OCI-LY3 (cell line): ENCODE data around the gene DIP2C.

Experiments used
- H2AFZ ChIP-seq: fragments of 200-600, 300-600 bp; shearing (Covaris generic); 2 replicates; pipeline ENCODE4 v1.6.0; 2014; ENCODE audit warnings: antibody characterized with exemption, low read depth, low read length
- H3K27ac ChIP-seq: fragments of 200-600, 300-600 bp; sonication (generic); 2 replicates; pipeline ENCODE4 v1.5.1; 2014; ENCODE audit warnings: mild to moderate bottlenecking, low read length, moderate library complexity, mixed read lengths
- H3K27me3 ChIP-seq: fragments of 200-600, 300-600 bp; sonication (generic); 2 replicates; pipeline ENCODE4 v1.6.1; 2014; ENCODE audit warnings: low read depth, low read length, mixed read lengths
- H3K36me3 ChIP-seq: fragments of 200-600, 300-600 bp; sonication (generic); replicated peaks from 2 replicates; pipeline ENCODE3; 2014; ENCODE audit warnings: low read depth, low read length, mixed read lengths
- H3K4me1 ChIP-seq: fragments of 300-600, 200-600 bp; sonication (generic); 2 replicates; pipeline ENCODE4 v1.6.1; 2014; ENCODE audit warnings: low read length, mixed read lengths
- H3K4me2 ChIP-seq: fragments of 200-600, 300-600 bp; sonication (generic); 2 replicates; pipeline ENCODE4 v1.6.1; 2014; ENCODE audit warnings: low read length, mixed read lengths
- H3K4me3 ChIP-seq: fragments of 300-600, 200-600 bp; sonication (generic); 2 replicates; pipeline ENCODE4 v1.5.1; 2014; ENCODE audit warnings: antibody characterized with exemption, mild to moderate bottlenecking, low read length, moderate library complexity
- H3K79me2 ChIP-seq: fragments of 300-600, 200-600 bp; shearing (Covaris generic); 2 replicates; pipeline ENCODE4 v1.6.1; 2014; ENCODE audit warnings: mild to moderate bottlenecking, low read length, mixed read lengths
- H3K9ac ChIP-seq: fragments of 300-600, 200-600 bp; shearing (Covaris generic); 2 replicates; pipeline ENCODE4 v1.6.0; 2014; ENCODE audit warnings: mild to moderate bottlenecking, low read length, moderate library complexity
- H3K9me3 ChIP-seq: fragments of 200-600, 300-600 bp; shearing (Covaris generic); 2 replicates; pipeline ENCODE4 v1.6.1; 2014; ENCODE audit warnings: low read length, mixed read lengths; ENCODE audit not compliant: insufficient read depth
- H4K20me1 ChIP-seq: fragments of 200-600, 300-600 bp; sonication (generic); 2 replicates; pipeline ENCODE4 v1.6.1; 2016; ENCODE audit warnings: low read length, mixed read lengths; ENCODE audit not compliant: insufficient read depth
- EZH2phosphoT487 ChIP-seq: fragments of 200-600 bp; shearing (Covaris generic); IDR thresholded peaks from 2 replicates; pipeline ENCODE4 v1.6.1; 2018; ENCODE audit warnings: antibody characterized with exemption, mixed run types, low read depth
- TF ChIP-seq, protein P1 (sequence below): fragments of 200-600, 300-600 bp; sonication (generic); IDR thresholded peaks from 2 replicates; pipeline ENCODE4 v1.5.1; 2014; ENCODE audit warnings: antibody characterized with exemption, low read length, low read depth

Gene DIP2C

DNA sequence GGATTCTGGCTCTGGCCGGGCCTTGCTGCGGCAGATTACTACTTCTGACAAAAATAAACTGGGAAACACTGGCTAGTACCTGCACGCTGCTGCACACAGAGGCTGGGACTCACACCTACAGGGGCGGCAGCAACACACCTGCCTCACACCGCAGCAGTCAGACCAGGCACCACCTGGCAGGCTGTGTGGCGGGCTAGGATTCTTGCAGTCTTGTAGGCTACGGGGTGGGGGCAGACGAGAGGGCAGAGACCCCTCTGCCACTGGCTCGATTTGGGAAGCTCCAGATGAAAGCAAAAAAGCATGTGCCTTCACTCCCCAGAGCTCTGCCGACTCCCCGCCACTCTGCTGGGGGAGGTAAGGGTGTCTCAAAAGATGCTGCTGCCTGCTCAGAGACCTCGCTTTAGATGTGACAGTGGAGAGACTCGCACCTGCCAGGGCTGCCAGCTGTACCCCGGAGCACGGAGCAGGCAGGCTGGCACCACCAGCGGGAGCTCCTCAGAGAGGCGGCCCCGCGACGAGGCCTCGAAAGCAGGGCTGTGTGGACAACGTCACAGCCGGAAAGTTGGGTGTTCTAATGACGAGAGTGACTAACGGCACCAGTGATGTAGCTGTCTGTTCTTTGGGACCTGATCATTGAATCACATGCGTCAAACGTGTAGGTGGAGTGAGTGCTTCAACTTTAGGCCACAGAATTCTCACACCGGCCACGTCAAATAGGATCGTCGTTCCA lies 303.7 kb downstream of the DIP2C start:
- Histone ChIP-seq H3K27ac (no peak overlapping the region), H3K79me2 (no peaks in the 10 kb centered on the region), H3K36me3 (no peaks in the 10 kb centered on the region), H3K9ac (no peak overlapping the region), H3K4me2 (no peak overlapping the region), H3K9me3 (no peaks in the 10 kb centered on the region), H3K4me3 (no peak overlapping the region), H3K4me1 (no peaks in the 10 kb centered on the region), H2AFZ (no peak overlapping the region), H4K20me1 (no peaks in the 10 kb centered on the region), H3K27me3 (no peaks in the 10 kb centered on the region)
- no peak for TF ChIP-seq EZH2phosphoT487
- TF ChIP-seq, protein P1, sequence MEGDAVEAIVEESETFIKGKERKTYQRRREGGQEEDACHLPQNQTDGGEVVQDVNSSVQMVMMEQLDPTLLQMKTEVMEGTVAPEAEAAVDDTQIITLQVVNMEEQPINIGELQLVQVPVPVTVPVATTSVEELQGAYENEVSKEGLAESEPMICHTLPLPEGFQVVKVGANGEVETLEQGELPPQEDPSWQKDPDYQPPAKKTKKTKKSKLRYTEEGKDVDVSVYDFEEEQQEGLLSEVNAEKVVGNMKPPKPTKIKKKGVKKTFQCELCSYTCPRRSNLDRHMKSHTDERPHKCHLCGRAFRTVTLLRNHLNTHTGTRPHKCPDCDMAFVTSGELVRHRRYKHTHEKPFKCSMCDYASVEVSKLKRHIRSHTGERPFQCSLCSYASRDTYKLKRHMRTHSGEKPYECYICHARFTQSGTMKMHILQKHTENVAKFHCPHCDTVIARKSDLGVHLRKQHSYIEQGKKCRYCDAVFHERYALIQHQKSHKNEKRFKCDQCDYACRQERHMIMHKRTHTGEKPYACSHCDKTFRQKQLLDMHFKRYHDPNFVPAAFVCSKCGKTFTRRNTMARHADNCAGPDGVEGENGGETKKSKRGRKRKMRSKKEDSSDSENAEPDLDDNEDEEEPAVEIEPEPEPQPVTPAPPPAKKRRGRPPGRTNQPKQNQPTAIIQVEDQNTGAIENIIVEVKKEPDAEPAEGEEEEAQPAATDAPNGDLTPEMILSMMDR = no peak

GRCh38 chr10:384538-385305 lies 304.7 kb downstream of the DIP2C start:
- H2AFZ ChIP-seq = no peak overlapping the region
- no peak overlapping the region for H3K9ac ChIP-seq
- no peak overlapping the region for H3K4me3 ChIP-seq
- TF ChIP-seq, protein P1 = no peak
- no peak for TF ChIP-seq EZH2phosphoT487
- H4K20me1 ChIP-seq = no peaks in the 10 kb centered on the region
- H3K9me3 ChIP-seq = no peaks in the 10 kb centered on the region
- H3K36me3 ChIP-seq = no peaks in the 10 kb centered on the region
- H3K4me2 ChIP-seq = no peak overlapping the region
- H3K27me3 ChIP-seq = no peaks in the 10 kb centered on the region
- H3K27ac ChIP-seq = no peak overlapping the region
- no peaks in the 10 kb centered on the region for H3K4me1 ChIP-seq
- H3K79me2 ChIP-seq = no peaks in the 10 kb centered on the region

DNA sequence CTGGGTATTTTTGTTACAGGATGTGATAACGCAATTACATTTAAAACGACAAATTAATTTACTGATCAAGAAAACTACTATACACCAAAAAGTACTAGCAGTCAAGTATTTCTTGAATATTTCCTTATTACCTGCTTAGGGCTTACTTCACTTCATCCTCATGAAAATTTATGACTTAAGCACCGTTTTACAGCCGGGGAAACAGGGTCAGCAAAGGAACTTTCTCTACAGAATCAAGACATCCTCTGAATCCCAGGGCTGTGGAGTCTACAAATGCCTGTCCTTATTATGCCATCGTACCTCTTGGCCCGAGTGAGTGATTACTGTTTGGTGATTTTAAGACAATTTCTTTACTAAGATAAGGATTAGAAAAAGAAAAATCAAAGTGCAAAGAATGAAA lies 305.9 kb downstream of the DIP2C start:
- Histone ChIP-seq H4K20me1 (no peaks in the 10 kb centered on the region), H3K27me3 (no peaks in the 10 kb centered on the region), H3K27ac (no peak overlapping the region), H3K4me3 (no peak overlapping the region), H2AFZ (no peak overlapping the region), H3K9me3 (no peaks in the 10 kb centered on the region), H3K79me2 (no peaks in the 10 kb centered on the region), H3K4me1 (no peaks in the 10 kb centered on the region), H3K9ac (no peak overlapping the region), H3K36me3 (no peaks in the 10 kb centered on the region), H3K4me2 (no peak overlapping the region)
- TF ChIP-seq, protein P1 = no peak
- no peak for TF ChIP-seq EZH2phosphoT487

DNA sequence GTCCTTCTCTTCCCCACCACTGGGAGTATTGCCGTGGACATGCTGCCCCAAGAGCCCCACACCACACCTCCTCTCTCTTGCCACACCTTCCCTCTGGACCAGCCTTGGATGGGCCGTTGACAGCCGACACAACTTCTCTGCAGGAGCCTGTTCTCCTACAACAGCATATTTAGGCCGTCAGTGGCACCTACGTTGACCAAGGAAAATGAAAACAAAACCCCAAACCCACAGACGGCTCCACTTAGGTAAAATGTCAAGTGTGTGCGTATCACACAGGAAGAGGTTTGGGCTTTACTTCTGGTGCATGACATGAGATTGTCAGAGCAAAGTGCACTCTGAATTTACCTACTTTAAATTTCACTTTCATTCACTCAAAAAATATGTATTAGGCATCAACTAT lies 307.7 kb downstream of the DIP2C start:
- Histone ChIP-seq H3K4me1 (no peaks in the 10 kb centered on the region), H3K9ac (no peak overlapping the region), H2AFZ (no peak overlapping the region)

More for the DNA sequence above, 307.7 kb downstream of the DIP2C start:
- Histone ChIP-seq H3K4me3 (no peak overlapping the region), H3K79me2 (no peaks in the 10 kb centered on the region), H3K36me3 (no peaks in the 10 kb centered on the region), H3K27me3 (no peaks in the 10 kb centered on the region), H3K9me3 (no peaks in the 10 kb centered on the region), H3K4me2 (no peak overlapping the region), H3K27ac (no peak overlapping the region), H4K20me1 (no peaks in the 10 kb centered on the region)
- TF ChIP-seq EZH2phosphoT487 = no peak
- TF ChIP-seq, protein P1 = no peak
